ENCODE data around the gene NR2F1. TPM values are rescaled to one million over a fixed set of nuclear protein-coding genes. Genes with fewer than 3 reads are reported as not detected.

The NR2F1 gene
- total RNA-seq, 1 experiment from 2014 or later = 51.2 TPM

- RAD21 ChIA-PET (ENCODE audit: low non-redundant PET in 1 of 2, low total read pairs in 2 of 2, uncharacterized antibody in 2 of 2, unreplicated experiment in 2 of 2) = no interaction called here
- Histone ChIP-seq H3K27me3 (ENCODE audit: insufficient read depth, low read length) (peaks cover 29% of the 10 kb centered on the region), H3K79me2 (ENCODE audit: insufficient read depth, low read length) (no peaks in the 10 kb centered on the region), H3K27ac (ENCODE audit: low read depth, low read length) (no peak overlapping the region), H3K4me3 (replicated peaks in 1 of 2; ENCODE audit: low read depth in 1 of 2, low read length in 2 of 2) (no peak overlapping the region), H3K9me2 (ENCODE audit: insufficient read depth) (no peaks in the 10 kb centered on the region), H3K36me3 (ENCODE audit: control insufficient read depth in 1 of 2, insufficient read depth in 2 of 2, low read length in 2 of 2) (no peaks in the 10 kb centered on the region), H3K4me2 (ENCODE audit: low read length) (no peak overlapping the region), H4K20me1 (ENCODE audit: insufficient read depth) (no peaks in the 10 kb centered on the region), H3K4me1 (ENCODE audit: control insufficient read depth in 1 of 2, insufficient read depth in 2 of 2, low read length in 2 of 2) (peaks cover 9 to 10% of the 10 kb centered on the region in 2 experiments; a peak in 2 of 4 replicates), H3K9me3 (ENCODE audit: control insufficient read depth in 1 of 2, insufficient read depth in 1 of 2, low read depth in 1 of 2, low read length in 2 of 2) (no peaks in the 10 kb centered on the region), H3K9ac (ENCODE audit: low read length) (no peak overlapping the region), H2AFZ (ENCODE audit: low read depth, low read length, poor library complexity, severe bottlenecking) (no peak overlapping the region)
- no TSS peak for BruUV-seq (replicated peaks)
- DNase-seq (ENCODE audit: low read depth, low spot score) = no peak
- intact Hi-C loops (cut with micrococcal nuclease) = loop anchor here (10.0 kb wide), 2 partner anchors 290 to 1250 kb away; no protein-coding TSS in a partner anchor
- TF ChIP-seq POLR2AphosphoS5 (IDR thresholded peaks at IDR 0.05; ENCODE audit: low read depth, low read length) (no peak), SP1 (IDR thresholded peaks at IDR 0.05; ENCODE audit: low read depth) (no peak), ELF1 (IDR thresholded peaks at IDR 0.05; ENCODE audit: borderline replicate concordance, low read depth) (no peak), MAX (IDR thresholded peaks at IDR 0.05) (no peak), JUND (IDR thresholded peaks at IDR 0.05) (no peak), ZBTB33 (IDR thresholded peaks at IDR 0.05; ENCODE audit: extremely low read depth, insufficient replicate concordance, low read length) (no peak), EGR1 (IDR thresholded peaks at IDR 0.05; ENCODE audit: low read depth) (no peak), ZFX (IDR thresholded peaks at IDR 0.05) (no peak), RAD21 (IDR thresholded peaks at IDR 0.05; ENCODE audit: low read depth) (no peak), SRF (IDR thresholded peaks at IDR 0.05; ENCODE audit: low read depth) (no peak), REST (IDR thresholded peaks at IDR 0.05; ENCODE audit: low read depth) (no peak), POLR2A (IDR thresholded peaks at IDR 0.05; ENCODE audit: borderline replicate concordance, extremely low read depth, insufficient read depth, insufficient read length) (no peak), SIN3A (IDR thresholded peaks at IDR 0.05; ENCODE audit: low read depth) (no peak), TCF7L2 (IDR thresholded peaks at IDR 0.05; ENCODE audit: borderline replicate concordance, extremely low read depth, insufficient read depth, insufficient read length) (no peak)
- ATAC-seq = no peak
- POLR2A ChIA-PET = no interaction called here
- CTCF ChIA-PET = no interaction called here
Measured at GRCh38 chr5:93604644-93605515, 21.9 kb downstream of the NR2F1 start.

Data from HCT116 (cell line).